ENCODE measurements around the gene CACNA1B.

- TF ChIP-seq EZH2 (optimal IDR thresholded peaks at IDR 0.05; ENCODE audit: low read depth, low read length), result no peak
- no peak for TF ChIP-seq CTCF (IDR thresholded peaks at IDR 0.05; ENCODE audit: low read length)
- TF ChIP-seq EZH2phosphoT487 (IDR thresholded peaks at IDR 0.05; ENCODE audit: low read length), result no peak
Measured at GRCh38 chr9:138103111-138103848, 225.7 kb downstream of the CACNA1B start.
